Islet of Langerhans (tissue), 1 donor: ENCODE data around the gene YTHDF2.
"Not testable (repeated sequence)": the region's sequence is repeated elsewhere in the genome, so short reads cannot be mapped to it uniquely, and the experiment has no call there.

Source experiments
- FAIRE-seq: peaks from one replicate; lab custom pipeline; 2011; peaks lifted over from hg19 to GRCh38; lab: Jason Lieb, UNC

YTHDF2 gene

DNA sequence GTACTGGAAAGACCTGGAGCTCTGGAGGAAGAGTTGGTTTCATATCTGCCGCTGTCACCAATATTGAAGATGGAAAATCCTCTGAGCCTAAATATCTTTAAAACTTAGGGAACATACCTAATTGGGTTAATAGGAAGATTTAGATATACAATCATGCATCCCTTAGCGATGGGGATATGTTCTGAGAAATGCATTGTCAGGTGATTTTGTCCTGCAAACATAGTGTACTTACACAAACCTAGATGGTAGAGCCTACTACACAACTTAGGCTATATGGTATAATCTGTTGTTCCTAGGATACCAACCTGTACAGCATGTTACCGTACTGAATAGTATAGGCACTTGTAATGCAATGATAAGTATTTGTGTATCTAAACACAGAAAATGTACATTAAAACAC is 22.5 kb downstream of the YTHDF2 start:
- no peak for FAIRE-seq

GRCh38 chr1:28761189-28761588 is 24.4 kb downstream of the YTHDF2 start:
- no peak for FAIRE-seq

DNA sequence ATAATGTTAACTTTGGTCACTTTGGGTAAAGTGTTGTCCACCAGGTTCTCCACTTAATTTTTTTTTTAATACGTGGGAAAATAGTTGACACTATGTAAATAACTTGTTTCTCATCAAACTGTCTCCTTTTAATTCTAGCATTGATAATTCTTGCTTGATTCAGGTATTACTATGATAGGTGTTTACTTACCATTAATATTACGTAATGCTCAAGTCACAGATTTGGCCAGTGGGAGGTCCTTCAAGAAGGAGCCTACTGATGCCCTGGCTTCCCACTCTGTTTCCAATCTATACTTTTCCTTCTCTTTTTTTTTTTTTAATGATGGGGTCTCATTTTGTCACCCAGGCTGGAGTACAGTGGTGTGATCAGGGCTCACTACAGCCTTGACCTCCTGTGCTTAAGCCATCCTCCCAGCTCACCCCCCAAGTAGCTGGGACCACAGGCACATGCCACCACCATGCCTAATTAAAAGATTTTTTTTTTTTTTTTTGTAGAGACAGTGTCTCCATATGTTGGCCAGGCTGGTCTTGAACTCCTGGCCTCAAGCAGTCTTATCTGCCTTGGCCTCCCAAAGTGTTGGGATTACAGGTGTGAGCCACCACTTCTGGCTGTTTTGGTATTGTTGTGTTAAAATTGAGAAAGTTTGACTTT is 29.9 kb downstream of the YTHDF2 start:
- FAIRE-seq = no peak

DNA sequence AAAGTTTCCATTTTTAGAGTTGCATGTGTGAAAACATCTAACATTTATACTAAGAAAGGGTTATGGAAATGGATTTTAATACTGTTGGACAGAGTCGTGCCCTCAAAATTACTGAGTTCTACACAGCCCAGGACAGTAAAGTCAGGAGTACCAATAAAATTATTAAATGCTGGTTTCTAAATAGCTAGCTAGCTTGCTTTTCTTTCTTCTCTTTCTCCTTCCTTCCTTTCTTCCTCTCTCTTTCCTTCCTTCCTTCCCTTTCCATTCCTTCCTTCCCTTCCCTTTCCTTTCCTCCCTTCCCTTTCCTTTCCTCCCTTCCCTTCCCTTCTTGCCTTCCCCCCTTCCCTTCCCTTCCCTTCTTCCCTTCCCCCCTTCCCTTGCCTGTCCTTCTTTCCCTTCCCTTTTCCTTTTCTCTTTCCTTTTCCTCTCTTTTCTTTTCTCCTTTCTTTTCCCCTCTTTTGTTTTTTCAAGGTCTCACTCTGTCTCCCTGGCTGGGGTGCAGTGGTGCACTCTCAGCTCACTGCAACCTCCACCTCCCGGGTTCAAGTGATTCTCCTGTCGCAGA is 33.9 kb downstream of the YTHDF2 start:
- no peak for FAIRE-seq

DNA sequence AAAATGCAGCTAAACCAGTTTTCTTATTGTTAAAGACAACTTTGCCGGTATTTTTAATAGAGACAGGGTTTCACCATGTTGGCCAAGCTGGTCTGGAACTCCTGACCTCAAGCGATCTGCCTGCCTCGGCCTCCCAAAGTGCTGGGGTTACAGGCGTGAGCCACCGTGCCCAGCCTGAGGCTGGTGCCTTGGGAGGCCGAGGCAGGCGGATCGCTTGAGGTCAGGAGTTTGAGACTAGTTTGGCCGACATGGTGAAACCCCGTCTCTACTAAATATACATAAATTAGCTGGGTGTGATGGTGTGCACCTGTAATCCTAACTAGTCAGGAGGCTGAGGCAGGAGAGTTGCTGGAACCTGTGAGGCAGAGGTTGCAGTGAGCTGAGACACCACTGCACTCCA is 35.2 kb downstream of the YTHDF2 start:
- FAIRE-seq = not testable (repeated sequence)

DNA sequence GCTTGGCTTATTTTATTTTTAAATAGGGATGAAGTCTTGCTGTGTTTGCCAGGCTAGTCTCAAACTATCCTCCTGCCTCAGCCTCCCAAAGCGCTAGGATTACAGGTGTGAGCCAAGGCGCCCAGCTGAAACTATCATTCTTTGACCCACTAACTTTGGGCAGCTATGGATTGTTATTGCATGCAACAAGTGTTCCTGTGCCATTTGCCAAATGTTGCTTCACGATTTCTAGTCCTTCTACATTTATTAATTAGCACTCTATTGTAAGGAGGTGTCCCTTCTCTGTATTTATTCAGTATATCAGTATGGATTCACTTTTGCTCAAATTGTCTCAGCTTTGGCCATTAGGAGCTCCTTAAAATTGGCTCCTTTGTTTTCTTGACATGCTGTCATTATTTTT is 36.4 kb downstream of the YTHDF2 start:
- no peak for FAIRE-seq

DNA sequence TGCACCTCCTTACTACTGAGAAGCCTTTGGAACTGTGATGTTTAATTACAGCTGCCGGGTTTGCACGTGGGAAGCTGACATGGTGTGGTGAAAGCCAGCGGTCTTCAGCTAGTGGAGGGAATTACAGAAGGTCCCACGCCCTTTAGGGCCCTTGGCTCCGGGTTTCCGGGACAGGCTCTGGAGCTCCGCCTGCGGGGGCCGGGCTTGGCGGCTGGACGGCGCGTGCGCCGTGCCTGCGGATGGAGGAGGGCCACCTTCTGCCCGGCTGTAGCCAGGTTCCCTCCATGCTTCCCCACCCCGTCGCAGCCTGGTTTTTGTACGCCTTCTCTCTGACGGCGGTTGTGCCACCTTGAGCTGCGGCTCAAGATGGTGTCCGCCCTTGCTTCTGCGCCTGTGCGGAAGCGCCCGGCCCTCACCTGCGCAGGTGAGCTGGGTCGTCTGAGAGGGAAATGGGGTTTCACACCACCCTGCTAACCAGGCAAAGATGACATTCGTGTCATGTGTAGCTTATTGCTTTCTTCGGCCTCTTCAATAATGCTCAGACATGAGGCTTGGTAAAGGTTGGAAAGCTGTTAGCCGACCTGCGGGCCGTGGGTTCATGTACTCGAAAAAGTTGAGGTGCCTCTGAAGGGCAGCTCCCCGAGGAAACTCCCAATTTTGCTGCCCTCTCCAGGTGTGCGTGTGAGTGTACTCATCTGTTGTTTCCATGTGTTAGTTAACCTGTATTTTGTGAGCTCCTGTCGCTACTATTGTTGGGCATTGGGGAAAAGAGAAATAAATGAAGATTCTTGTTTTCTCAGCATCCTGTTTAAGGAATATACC is 38.6 kb downstream of the YTHDF2 start:
- FAIRE-seq = no peak

DNA sequence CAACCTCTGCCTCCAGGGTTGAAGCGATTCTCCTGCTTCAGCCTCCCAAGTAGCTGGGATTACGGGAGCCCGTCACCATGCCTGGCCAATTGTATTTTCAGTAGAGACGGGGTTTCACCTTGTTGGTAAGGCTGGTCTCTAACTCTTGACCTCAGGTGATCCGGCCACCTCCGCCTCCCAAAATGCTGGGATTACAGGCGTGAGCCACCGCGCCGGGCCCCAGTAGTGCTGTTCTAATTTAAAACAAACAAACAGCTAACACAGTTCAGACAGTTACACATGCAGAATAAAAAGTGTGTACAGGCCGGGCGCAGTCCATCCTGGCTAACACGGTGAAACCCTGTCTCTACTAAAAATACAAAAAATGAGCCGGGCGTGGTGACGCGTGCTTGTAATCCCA is 39.6 kb downstream of the YTHDF2 start:
- no peak for FAIRE-seq

DNA sequence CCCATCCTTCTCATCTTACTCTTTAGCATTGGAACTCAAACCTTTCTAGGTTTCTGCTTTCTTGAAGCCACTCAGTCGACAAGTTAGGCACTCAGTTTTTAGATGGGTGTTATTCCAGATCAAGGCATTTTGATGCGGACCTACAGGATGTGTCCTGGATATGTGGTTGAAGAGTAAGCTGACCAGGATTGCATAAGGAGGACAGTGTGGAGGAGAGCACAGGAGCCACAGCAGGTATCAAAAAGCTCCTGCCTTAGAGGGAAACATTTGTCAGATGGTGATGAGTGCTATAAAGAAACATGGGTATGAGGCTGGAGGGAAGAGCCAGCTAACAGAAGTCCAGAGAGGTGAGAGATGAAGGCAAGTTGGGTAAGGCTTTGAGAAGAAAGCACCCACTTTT is 41.3 kb downstream of the YTHDF2 start:
- no peak for FAIRE-seq

DNA sequence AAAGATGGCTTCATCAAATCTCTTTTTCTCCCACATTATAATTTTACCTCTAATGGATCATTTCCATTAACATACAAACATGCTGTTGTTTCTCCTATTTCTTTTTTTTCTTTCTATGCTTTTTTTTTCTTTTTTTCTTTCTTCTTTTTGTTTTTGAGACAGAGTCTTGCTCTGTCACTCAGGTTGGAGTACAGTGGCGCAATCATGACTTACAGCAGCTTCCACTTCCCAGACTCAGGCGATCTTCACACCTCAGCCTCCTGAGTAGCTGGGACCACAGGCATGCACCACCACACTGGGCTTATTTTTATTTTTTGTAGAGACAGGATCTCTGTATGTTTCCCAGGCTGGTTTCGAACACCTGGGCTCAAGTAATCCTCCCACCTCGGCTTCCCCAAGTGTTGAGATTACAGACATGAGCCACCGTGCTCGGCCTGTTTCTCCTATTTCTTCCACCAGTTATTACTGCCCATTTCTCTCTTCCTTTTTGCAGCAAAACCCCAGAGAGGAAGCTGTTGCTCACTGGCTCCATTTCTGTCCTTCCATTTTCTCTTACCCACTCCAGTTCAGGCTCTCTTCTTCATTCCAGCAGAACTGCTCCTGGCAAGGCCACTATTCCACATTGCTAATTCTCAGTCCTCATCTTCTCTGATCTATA is 43.1 kb downstream of the YTHDF2 start:
- no peak for FAIRE-seq

DNA sequence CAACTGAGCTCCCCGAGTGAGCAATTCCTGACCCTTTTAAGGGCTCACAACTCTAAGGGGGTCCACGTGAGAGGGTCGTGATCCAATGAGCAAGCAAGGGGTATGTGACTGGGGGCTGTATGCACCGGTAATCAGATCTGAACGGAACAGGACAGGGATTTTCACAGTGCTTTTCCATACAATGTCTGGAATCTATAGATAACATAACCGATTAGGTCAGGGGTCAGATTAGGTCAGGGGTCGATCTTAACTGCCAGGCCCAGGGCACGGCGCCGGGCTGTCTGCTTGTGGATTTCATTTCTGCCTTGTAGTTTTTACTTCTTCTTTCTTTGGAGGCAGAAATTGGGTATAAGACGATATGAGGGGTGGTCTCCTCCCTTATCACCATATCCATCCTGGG is 44.6 kb downstream of the YTHDF2 start:
- FAIRE-seq = no peak

DNA sequence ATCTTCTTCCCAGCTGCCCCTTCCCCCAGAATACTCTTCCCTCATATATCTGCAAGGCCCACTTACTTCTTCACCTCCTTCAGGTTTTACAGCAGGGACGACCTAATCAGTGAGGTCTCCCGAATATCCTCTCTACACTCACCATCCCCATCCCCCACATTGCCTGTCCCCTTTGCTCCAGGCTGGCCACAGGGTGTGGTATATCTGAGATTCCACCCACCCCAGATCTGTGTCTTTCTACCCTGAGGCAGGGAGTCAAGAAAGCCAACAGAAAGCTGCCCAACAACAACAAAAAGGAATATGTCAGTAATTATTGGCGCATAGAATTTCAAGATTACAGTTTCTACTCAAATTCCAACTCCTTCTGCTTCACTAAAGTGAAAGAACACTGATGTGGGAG is 45.3 kb downstream of the YTHDF2 start:
- FAIRE-seq = no peak

DNA sequence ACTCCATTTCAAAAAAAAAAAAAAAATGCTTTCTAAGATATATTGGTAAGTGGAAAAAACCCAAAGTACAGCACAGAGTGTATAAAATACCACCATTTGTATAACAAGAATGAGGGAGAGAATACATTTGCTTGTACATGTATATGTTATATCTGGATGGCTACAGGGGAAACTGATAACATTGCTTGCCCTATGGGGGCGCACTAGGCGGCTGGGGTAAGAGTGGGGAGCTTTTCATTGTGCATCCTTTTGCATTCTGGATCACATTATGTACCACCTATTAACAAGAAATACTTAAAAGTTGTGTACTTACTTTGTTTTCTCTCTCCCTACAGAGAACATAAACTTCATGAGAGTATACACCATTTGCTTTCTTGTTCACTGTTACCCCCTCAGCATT is 46.6 kb downstream of the YTHDF2 start:
- FAIRE-seq = no peak

GRCh38 chr1:28789412-28789811 is 52.7 kb downstream of the YTHDF2 start:
- no peak for FAIRE-seq

DNA sequence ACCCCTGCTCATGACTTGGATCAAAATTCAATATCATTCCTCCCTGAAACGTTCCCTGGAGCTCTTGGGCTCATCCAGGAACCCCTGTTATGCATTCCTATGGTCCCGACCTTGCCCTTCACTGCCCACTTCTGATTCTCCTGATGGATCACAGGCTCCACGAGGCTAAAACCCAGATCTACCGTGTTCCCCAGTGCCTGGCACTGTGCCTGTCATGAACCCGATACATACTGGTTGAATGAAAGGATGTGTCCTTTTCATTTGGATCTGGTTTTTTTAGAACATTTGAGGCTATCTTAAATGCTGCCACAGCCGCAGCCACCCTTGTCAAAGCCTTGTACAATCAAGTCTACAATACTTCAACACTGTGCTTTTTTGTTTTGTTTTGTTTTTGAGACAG is 53.1 kb downstream of the YTHDF2 start:
- FAIRE-seq = no peak

- no peak for FAIRE-seq
Observed at GRCh38 chr1:28790377-28791035, 53.8 kb downstream of the YTHDF2 start.

DNA sequence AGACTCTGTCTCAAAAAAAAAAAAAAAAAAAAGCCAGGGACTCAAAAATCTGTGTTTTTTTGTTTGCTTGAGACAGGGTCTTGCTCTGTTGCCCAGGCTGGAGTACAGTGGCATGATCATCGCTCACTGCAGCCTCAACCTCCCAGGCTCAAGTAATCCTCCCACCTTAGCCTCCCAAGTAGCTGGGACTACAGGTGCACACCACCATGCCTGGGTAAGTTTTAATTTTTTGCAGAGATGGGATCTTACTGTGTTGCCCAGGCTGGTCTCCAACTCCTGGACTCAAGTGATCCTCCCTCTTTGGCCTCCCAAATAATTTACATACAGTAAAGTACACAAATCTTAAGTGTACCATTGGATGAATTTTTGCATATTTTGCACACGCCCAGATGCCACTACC is 55.2 kb downstream of the YTHDF2 start:
- not testable (repeated sequence) for FAIRE-seq

- no peak for FAIRE-seq
Observed at GRCh38 chr1:28792644-28793121, 55.9 kb downstream of the YTHDF2 start.

GRCh38 chr1:28794582-28794981 is 57.8 kb downstream of the YTHDF2 start:
- not testable (repeated sequence) for FAIRE-seq

- FAIRE-seq = no peak
Observed at GRCh38 chr1:28796352-28797211, 59.8 kb downstream of the YTHDF2 start.

DNA sequence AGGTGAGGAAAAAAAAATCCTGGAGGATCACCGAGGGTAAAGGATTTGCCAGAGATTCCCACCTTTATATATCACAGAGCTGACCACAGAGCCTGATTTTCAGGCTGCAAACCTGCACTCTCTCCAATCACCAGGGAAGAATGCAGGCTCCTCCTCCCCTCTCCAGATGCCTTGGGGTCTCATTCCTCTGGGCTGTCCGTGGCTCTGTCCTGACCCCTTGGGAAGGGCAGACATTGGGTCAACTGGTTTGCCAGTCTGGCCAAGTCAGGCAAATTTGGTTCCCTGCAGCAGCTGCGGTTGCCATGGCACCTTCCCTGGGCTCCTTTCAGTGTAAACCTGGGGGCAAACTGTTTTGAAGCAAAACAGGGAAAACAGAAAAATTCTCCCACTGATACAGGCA is 63.6 kb downstream of the YTHDF2 start:
- no peak for FAIRE-seq
